Loucy (cell line): Measurements from ENCODE around the gene PRRX1.

ENCODE experiments used
- CTCF ChIP-seq: fragments of 200-600 bp; sonication (generic); conservative IDR thresholded peaks from 2 replicates; pipeline ENCODE4 v1.5.1; 2014; ENCODE audit warnings: mild to moderate bottlenecking, antibody characterized with exemption, low read length
- EZH2phosphoT487 ChIP-seq: fragments of 200-600 bp; IDR thresholded peaks from 2 replicates; pipeline ENCODE4 v1.6.1; 2018; ENCODE audit warnings: antibody characterized with exemption, mild to moderate bottlenecking, moderate library complexity, borderline replicate concordance

- TF ChIP-seq CTCF (no peak), EZH2phosphoT487 (no peak)
These were observed 5.9 kb downstream of the PRRX1 start for GRCh38 chr1:170669586-170670530.
